NCI-H524 (cell line): ENCODE measurements around the gene ATG9A.

ENCODE experiments used
- DNase-seq, 2 experiments: peaks; one replicate each; lab custom pipeline; 2025; lab: John Stamatoyannopoulos, UW

ATG9A gene

DNA sequence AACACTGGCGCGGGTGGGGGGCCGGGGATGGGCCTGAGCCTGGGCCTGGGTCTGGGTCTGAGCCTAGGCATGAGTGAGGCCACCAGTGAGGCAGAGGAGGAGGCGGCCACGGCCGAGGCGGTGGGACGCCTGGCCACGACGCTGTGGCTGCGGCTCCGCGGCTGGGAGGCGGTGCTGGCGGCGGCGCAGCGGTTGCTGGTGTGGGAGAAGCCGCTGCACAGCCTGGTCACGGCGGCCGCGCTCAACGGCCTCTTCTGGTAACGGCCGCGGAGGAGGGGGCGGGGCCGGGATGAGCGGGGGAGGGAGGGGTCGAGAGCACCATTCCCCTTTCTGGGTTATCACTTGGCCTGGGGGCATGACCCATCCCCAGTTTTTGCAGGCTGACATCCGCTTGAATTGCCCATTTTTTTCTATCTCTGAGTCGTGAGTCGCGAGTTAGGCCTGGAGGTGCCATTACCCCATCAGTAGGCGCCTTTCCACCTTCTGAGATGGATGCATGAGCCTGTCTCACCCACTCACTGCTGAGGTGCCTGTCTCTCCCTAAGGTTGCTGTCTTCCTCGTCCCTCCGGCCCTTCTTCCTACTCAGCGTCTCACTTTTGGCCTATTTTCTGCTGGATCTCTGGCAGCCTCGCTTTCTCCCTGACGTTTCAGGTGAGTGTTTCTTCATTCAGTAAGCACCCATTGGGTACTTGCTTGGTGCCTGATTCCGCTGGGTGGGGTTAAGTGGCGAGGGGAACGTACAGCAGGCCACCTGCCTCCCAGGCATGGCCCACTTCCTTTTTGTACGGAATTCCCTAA lies 50.9 kb downstream of the ATG9A start:
- DNase-seq = no peak

DNA sequence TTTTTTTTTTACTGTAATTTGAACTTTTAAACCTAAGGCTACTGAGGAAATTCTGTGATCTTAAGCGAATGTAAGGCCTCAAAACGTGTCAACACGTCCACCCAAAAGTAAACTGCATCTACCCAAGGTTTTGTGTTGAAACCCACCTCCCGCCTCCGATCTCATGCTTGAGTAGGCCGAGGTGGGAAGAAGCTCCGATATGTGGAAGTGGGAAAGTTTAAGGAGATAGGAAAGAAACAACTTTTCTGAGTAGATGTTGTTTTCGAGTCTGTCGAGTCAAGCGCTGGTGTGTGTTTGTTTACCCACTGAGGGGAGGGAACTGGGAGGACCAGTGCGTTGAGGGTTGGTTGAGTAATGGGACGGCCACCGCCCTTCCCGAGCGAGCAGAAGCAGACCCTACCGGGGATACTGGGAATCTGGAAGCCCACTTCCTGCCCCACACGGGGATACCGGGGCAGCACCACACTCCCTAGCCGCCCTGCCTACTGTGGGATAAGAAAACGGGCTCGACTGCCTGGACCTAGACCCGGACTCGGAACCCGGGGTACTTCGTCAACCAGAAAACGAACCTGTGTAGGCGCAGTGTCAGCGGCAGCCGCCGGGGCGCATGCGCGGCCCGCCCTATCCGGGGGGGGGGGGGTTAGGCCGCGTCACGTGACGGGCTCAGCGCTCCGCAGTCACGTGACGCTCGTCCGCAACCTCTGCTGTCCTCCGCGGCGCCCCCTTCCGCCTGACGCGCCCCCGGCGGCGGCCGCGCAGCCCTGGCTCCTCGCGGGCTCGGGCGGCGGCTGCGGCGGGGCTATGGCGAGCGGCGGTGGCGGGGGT lies 51.7 kb downstream of the ATG9A start, which contains the start of gene RETREG2:
Gene RETREG2, plus strand, starts transcription at position 724 of the 825 bp plus-strand sequence. Its CDS starts 78 bp downstream, at position 802.
- peak; percentile 58 to 85 for DNase-seq

DNA sequence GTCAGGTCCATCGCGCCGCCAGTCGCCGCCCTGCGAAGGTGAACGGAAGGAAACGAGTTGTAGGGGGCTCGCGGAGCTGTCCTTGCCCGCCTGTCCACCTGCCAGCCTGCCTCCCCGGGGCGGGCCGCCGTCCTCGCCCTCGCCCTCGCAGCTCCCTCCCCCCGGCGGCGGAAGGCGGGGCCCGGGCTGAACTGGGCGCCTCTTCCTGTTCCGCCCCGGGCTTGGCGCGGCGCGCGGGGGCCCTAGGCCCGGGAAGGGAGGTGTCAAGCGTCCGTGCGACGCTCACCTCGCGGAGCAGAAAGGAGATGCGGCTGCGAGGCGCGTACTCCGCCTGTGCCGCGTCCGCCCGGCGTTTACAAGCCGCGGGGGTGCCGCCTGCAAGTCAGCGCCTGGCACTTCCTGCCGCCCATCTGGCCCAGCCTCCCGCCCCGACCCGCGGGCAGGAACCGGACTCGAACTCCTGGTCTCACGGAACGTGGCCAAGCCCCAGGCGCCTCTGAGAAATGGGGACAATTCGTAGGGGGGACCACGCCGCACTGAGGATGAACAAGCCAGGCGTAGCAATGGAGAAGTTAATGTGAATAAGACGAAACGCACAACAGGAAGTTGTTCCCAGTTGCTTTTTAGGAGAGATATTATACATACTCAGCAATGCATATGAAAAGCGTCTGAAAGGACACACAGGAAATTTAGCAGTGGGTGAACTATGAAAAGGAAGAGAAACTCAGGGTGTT lies 52.5 kb downstream of the ATG9A start, which contains the start of gene CNPPD1:
Gene CNPPD1, minus strand, starts transcription at position 108 of the 734 bp plus-strand sequence. Its CDS starts 97 bp downstream, at position 11.
- peak; percentile 56 to 77 for DNase-seq

DNA sequence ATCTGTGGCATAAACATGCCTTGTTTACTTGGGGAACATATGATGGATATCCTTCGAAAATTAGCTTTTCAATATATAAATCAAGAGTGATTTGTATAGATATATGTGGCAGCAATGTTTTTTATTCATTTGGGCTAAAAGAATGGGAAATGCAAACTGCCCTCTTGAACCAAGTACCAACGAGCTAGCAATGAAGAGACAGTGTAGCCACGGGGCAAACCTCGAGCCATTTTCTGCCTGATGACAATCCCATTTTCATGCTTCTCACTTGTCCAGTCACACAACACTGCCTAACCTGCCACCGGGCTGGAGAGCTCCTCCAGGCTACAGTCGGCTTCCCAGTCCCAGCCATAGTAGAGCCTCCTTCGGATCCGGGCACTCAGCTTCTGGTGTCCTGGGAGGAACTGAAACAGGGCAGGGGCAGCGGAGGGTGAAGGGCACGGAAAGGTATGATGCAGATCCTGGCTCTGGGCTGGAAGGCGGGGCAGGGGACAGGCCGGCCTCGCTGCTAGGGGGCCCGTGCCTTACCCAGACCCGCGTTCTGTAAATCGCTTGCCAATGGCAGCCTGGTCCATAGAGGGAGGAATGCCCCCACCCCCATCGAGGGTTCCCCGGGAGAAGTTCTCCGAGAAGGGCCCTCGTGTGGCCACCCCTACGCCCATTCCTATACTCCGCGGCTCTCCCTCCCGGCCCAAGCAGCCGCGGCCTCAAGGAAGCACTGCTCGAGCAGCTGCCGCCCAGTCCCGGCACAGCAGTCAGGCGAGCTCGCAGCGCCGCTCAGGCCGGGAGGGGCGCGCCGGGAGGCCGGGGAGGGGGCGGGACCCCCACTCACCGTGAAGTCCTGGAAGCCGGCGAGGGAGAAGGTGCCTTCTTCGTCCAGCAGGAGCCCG lies 53.3 kb downstream of the ATG9A start:
- DNase-seq = peak in 1 of 2 experiments; percentile 60

DNA sequence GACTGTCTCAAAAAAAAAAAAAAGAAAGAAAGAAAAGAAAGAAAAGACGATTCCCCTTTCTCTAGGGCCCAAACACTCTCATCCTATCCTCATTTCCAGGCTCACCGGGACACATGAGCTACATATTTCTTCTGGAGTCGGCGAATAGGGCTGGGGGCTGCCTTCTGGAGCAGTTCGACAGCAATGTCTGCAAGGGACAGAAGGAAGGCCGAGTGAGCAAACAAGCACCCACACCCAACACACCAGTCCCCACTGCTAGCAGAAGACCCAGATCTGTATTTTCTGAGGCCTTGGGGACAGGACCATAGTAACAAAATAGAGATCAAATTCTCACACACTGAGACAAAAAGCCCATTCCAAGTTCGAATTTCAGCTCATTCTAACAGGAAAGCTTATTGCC lies 54.0 kb downstream of the ATG9A start:
- DNase-seq = no peak

DNA sequence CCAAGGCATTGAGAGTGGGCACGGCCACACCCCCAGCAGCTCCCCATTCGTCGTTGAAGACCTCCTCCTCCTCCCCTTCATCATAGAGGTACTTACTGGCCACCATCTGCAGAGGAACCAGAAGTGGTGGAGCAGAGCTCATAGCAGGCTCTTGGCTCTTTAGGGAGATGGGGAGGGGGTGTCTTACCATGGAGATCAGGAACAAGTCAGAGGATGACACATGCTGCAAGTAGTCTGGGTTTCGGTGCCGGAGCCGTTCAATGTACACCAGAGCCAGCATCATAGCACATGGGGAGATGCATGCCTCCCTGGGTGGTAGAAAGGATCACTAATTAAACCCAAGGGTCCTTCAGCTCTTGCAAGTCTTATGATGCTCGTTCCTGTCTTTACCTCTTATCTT lies 54.6 kb downstream of the ATG9A start:
- no peak for DNase-seq

DNA sequence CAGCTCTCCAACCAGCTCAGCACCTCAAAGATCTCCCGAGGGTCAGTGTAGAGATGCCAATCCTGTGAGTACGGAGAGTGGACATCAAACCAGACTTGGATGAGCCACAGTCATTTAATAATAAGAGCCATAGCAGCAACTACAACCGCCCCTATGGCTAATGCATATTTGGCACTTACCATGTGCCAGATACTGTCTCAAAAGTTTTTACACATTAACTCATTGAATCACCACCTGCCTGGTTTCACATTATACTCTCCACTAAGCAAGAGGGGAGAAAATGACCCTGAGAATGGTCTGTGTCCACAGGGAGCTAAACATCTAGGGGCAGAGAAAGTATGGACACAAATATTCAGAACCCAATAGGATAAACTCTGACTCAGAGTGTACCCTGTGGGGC lies 55.3 kb downstream of the ATG9A start:
- DNase-seq = no peak

DNA sequence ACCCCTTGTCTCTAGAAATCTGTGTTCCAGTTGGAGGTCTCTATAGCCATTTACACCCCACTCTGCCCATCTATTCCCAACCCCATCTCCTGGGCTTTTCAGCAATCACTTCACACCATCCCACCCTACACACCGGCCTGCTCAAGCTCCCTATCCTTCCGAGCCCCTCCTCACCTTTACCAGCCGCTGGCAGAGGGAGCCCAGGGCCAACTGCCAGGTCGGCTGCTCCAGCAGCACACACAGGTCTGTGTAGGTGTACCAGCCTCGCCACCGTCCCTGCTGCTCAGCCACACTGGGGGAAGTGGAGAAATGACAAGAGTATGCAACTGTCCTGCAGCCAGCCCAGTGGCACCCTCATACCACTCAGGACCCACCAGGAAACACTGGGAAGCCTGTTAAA lies 56.3 kb downstream of the ATG9A start:
- no peak for DNase-seq

DNA sequence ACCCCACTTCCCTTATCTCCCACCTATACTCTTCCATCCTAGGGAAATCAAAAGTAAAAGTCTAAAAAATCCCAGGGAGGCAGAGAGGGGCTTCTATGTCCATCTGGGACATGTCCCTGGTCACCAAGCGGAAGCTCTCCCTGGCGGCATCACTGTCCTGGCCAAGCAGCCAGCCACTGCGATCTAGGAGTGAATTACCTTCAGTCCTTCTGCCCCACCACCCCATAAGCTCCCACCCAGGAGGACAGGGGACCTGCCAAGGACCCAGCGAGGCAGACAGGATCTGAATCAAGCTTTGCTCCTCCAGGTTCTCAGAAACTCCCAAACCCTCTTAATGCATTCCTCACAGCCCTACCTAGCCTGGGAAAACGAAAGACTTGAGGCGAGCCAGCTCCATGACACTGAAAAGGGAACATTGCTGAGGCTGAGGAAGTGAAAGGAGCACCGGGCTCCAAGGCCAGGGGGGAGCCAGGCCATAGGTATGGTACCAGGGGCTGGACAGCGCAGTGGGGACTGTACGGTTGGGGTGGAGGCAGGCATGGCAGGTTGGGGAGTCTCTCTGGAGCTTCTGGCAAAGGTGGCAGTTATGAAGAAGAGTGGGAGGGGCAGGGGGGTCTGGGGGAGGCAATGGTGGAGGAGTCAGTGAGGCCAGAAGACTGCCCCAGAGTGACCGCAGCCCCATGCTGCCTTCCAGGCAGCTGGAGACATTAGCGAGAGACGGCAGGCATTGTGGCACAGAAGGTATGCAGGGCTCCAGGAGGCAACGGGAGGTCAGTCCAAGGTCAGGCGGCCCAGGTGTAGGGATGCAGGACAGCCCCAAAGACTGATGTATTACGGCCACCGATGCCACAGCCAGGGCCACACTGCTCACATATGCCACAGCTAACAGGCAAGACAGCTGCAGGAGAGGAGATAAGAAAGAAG lies 56.9 kb downstream of the ATG9A start:
- no peak for DNase-seq

DNA sequence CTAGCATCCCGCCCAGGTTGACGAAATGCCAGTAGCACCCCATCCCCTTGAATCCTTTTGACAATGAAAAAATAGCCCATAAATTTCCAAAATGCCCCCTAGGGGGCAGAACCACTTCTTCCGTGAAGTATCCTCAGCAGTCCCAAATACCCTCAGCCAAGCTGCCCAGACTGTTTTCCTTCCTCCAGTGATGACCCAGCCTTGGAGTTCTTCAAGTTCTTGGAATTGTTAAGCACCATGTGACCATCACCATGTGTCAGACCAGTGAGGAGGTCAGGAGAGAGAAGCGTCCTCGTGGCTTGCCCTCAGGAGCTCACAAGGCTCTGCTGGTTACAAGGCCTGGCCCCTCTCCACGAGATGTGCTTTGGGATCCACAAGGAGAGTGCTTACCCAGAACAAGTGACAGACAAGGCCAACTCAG lies 58.2 kb downstream of the ATG9A start:
- peak; percentile 8 to 70 for DNase-seq

DNA sequence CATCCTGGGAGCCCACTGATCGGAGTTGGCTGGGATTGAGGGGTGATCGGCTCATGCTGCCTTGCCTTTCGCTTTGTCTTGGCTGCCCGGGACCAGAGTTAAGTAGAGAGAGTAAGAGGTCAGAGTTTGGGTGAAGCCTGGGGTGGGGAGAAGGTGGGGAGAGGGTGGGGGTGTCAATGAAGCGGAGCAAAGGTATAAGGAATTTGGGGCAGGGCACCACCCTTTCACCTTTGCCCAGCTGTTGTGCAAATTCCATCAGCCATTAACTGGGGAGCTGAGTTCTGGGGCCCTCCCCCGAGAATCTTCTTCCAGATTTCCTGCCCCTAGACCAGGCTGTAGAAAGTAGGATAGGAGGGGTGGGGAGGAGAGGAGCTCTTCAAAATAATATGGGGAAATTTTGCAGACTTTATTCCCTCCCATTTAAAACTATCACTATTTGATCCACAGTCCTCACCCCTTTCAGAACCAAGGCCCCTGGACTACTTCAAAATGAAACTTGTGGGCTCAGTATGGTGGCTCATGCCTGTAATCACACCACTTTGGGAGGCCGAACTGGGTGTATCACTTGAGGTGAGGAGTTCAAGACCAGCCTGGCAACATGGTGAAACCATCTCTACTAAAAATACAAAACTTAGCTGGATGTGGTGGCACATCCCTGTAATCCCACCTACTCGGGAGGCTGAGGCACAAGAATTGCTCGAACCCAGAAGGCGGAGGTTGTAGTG lies 59.3 kb downstream of the ATG9A start, which contains the start of gene SLC23A3:
Gene SLC23A3, minus strand, starts transcription at position 100 of the 725 bp plus-strand sequence. Its CDS starts 45 bp downstream, at position 55.
- DNase-seq = no peak
